Endodermal cell (in vitro differentiated cells): ENCODE data around the gene SIGLECL1. TPM values are rescaled to one million over a fixed set of nuclear protein-coding genes. Genes with fewer than 3 reads are reported as not detected.

Source experiments
- DNase-seq: peaks from one replicate; pipeline ENCODE4 v3.0.0-alpha.2; 2017
- H3K27ac ChIP-seq: 2 replicates; pipeline ENCODE4 v1.5.1; 2013; ENCODE audit warnings: mild to moderate bottlenecking, low read depth, low read length, moderate library complexity
- H3K27me3 ChIP-seq: 2 replicates; pipeline ENCODE4 v1.6.1; 2013; ENCODE audit warnings: mild to moderate bottlenecking, low read length, moderate library complexity; ENCODE audit not compliant: insufficient read depth, control insufficient read depth, poor library complexity, severe bottlenecking
- H3K36me3 ChIP-seq: 2 replicates; pipeline ENCODE4 v1.7.0; 2013; ENCODE audit warnings: mild to moderate bottlenecking, low read length, moderate library complexity; ENCODE audit not compliant: control insufficient read depth, insufficient read depth
- H3K4me1 ChIP-seq: one replicate; pipeline ENCODE4 v1.7.0; 2013; ENCODE audit warnings: low read length; ENCODE audit not compliant: control insufficient read depth, insufficient read depth
- H3K4me3 ChIP-seq: 2 replicates; pipeline ENCODE4 v1.5.1; 2013; ENCODE audit warnings: mild to moderate bottlenecking, low read length, moderate library complexity
- H3K9ac ChIP-seq: 2 replicates; pipeline ENCODE4 v1.6.1; 2013; ENCODE audit warnings: mild to moderate bottlenecking, low read length, moderate library complexity; ENCODE audit not compliant: poor library complexity, severe bottlenecking; ENCODE audit errors: extremely low read depth
- H3K9me3 ChIP-seq: 2 replicates; pipeline ENCODE4 v1.6.1; 2013; ENCODE audit warnings: mild to moderate bottlenecking, low read length, moderate library complexity; ENCODE audit not compliant: control insufficient read depth
- H3K27ac Mint-ChIP-seq: 2 replicates; pipeline ENCODE4 v1.8.0; 2020; ENCODE audit warnings: mixed read lengths
- H3K27me3 Mint-ChIP-seq: 2 replicates; pipeline ENCODE4 v1.8.0; 2021; ENCODE audit warnings: mild to moderate bottlenecking, mixed read lengths; ENCODE audit not compliant: insufficient read depth
- H3K36me3 Mint-ChIP-seq: 2 replicates; pipeline ENCODE4 v1.8.0; 2020; ENCODE audit warnings: low read depth, mixed read lengths
- H3K4me1 Mint-ChIP-seq: 2 replicates; pipeline ENCODE4 v1.8.0; 2020; ENCODE audit warnings: mixed read lengths
- H3K4me3 Mint-ChIP-seq: 2 replicates; pipeline ENCODE4 v1.8.0; 2020; ENCODE audit warnings: mild to moderate bottlenecking, moderate library complexity, mixed read lengths
- H3K9me3 Mint-ChIP-seq: 2 replicates; pipeline ENCODE4 v1.8.0; 2020; ENCODE audit warnings: mild to moderate bottlenecking, mixed read lengths
- CTCF ChIP-seq: fragments of 200-600 bp; sonication (generic); conservative IDR thresholded peaks from 2 replicates; pipeline ENCODE4 v1.5.0; 2021; ENCODE audit warnings: antibody characterized with exemption, mild to moderate bottlenecking
- WGBS, 2 experiments: methylation state at CpG; one replicate each; pipeline versions ENCODE4 v1.1.5 to v1.1.7; 2013; ENCODE audit warnings: missing lambda C conversion rate in 2 of 2, mixed read lengths in 1 of 2; ENCODE audit not compliant: insufficient coverage in 1 of 2, insufficient read length in 1 of 2; 5-methylcytosine and 5-hydroxymethylcytosine counted together
- total RNA-seq, 2 donors: library from RNA; stranded (reverse); fragmentation: NEBNext Ultra II Directional in 1 of 2; extraction: Animal tissue kit (Norgen Biotek cat#: 25700) in 1 of 2; gene quantifications; 2 replicates in 1 of 2; 3 replicates in 1 of 2; pipeline ENCODE4 v1.2.1, GENCODE V29; 2021

Gene SIGLECL1
- total RNA-seq, 2 donors from 2014 or later: not detected

- no peaks in the 10 kb centered on the region for H3K4me1 Mint-ChIP-seq
- no peak for DNase-seq
- no peak for TF ChIP-seq CTCF
- H3K36me3 Mint-ChIP-seq: no peaks in the 10 kb centered on the region
- peaks cover 19% of the 10 kb centered on the region for H3K27me3 Mint-ChIP-seq
- no peaks in the 10 kb centered on the region for H3K36me3 ChIP-seq
- H3K4me3 Mint-ChIP-seq: no peak overlapping the region
- no peak overlapping the region for H3K4me3 ChIP-seq
- H3K27ac Mint-ChIP-seq: no peak overlapping the region
- no peak overlapping the region for H3K9ac ChIP-seq
- H3K27me3 ChIP-seq: no peaks in the 10 kb centered on the region
- H3K9me3 ChIP-seq: peaks cover 4% of the 10 kb centered on the region
- no peaks in the 10 kb centered on the region for H3K4me1 ChIP-seq
- 79 to 89% methylated on average over 2 to 9 of the region's 9 CpGs for WGBS, 2 experiments
- peaks cover 15% of the 10 kb centered on the region for H3K9me3 Mint-ChIP-seq
- no peak overlapping the region for H3K27ac ChIP-seq
Observed at GRCh38 chr19:51211833-51212232, 39.0 kb upstream of the SIGLECL1 start.

DNA sequence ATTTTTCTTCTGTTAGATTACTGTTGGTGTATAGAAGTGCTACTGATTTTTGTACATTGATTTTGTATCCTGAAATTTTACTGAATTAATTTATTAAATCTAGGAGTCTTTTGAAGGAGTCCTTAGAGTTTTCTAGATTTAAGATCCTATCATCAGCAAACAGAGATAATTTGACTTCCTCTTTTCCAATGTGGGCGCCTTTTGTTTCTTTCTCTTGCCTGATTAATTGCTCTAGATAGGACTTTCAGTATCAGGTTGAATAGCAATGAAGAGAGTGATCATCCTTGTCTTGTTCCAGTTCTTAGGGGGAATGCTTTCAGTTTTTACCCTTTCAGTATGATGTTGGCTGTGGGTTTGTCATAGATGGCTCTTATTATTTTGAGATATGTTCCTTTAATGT lies 31.6 kb upstream of the SIGLECL1 start:
- H3K9me3 ChIP-seq: peaks cover 32% of the 10 kb centered on the region
- no peaks in the 10 kb centered on the region for H3K36me3 Mint-ChIP-seq
- no peaks in the 10 kb centered on the region for H3K36me3 ChIP-seq
- H3K4me1 Mint-ChIP-seq: peaks cover 4% of the 10 kb centered on the region
- no peaks in the 10 kb centered on the region for H3K4me1 ChIP-seq
- no peak overlapping the region for H3K4me3 Mint-ChIP-seq
- H3K4me3 ChIP-seq: no peak overlapping the region
- H3K27ac Mint-ChIP-seq: no peak overlapping the region
- peaks cover 29% of the 10 kb centered on the region for H3K9me3 Mint-ChIP-seq
- no peak overlapping the region for H3K27ac ChIP-seq
- no peak overlapping the region for H3K9ac ChIP-seq
- DNase-seq: no peak
- 88 to 100% methylated on average over 1 of the region's 1 CpG for WGBS, 2 experiments
- TF ChIP-seq CTCF: no peak
- H3K27me3 ChIP-seq: no peaks in the 10 kb centered on the region
- peaks cover 29% of the 10 kb centered on the region for H3K27me3 Mint-ChIP-seq

DNA sequence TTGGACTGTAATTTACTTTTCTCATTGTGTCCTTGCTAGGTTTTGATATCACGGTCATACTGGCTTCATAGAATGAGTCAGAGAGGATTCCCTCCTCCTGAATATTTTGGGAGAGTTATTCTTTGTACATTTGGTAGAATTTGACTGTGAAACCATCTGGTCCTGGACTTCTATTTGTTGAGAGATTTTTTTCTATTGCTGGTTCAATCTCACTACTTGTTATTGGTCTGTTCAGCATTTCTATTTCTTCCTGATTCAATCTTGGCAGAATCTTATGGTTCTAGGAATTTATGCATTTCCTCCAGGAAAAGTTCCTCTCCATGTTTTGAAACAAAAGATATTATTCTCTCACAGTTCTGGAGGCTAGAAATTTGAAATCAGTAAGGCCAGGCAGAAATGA lies 30.9 kb upstream of the SIGLECL1 start:
- peaks cover 6% of the 10 kb centered on the region for H3K4me1 Mint-ChIP-seq
- H3K9me3 Mint-ChIP-seq: peaks cover 22% of the 10 kb centered on the region
- no peak overlapping the region for H3K27ac Mint-ChIP-seq
- 75 to 100% methylated on average over 1 of the region's 1 CpG for WGBS, 2 experiments
- peaks cover 28% of the 10 kb centered on the region for H3K9me3 ChIP-seq
- no peaks in the 10 kb centered on the region for H3K4me1 ChIP-seq
- H3K27me3 ChIP-seq: no peaks in the 10 kb centered on the region
- no peak for DNase-seq
- H3K4me3 ChIP-seq: no peak overlapping the region
- TF ChIP-seq CTCF: no peak
- H3K36me3 ChIP-seq: no peaks in the 10 kb centered on the region
- no peak overlapping the region for H3K4me3 Mint-ChIP-seq
- H3K9ac ChIP-seq: no peak overlapping the region
- H3K27me3 Mint-ChIP-seq: peaks cover 29% of the 10 kb centered on the region
- no peak overlapping the region for H3K27ac ChIP-seq
- H3K36me3 Mint-ChIP-seq: no peaks in the 10 kb centered on the region
